Hepatic stellate cell (primary cell): ENCODE data around the gene BBIP1.
"Not testable (repeated sequence)": the region's sequence is repeated elsewhere in the genome, so short reads cannot be mapped to it uniquely, and the experiment has no call there.

Experiments used
- DNase-seq: peaks from one replicate; pipeline ENCODE4 v3.0.0; 2011; ENCODE audit warnings: low spot score

The BBIP1 gene

DNA sequence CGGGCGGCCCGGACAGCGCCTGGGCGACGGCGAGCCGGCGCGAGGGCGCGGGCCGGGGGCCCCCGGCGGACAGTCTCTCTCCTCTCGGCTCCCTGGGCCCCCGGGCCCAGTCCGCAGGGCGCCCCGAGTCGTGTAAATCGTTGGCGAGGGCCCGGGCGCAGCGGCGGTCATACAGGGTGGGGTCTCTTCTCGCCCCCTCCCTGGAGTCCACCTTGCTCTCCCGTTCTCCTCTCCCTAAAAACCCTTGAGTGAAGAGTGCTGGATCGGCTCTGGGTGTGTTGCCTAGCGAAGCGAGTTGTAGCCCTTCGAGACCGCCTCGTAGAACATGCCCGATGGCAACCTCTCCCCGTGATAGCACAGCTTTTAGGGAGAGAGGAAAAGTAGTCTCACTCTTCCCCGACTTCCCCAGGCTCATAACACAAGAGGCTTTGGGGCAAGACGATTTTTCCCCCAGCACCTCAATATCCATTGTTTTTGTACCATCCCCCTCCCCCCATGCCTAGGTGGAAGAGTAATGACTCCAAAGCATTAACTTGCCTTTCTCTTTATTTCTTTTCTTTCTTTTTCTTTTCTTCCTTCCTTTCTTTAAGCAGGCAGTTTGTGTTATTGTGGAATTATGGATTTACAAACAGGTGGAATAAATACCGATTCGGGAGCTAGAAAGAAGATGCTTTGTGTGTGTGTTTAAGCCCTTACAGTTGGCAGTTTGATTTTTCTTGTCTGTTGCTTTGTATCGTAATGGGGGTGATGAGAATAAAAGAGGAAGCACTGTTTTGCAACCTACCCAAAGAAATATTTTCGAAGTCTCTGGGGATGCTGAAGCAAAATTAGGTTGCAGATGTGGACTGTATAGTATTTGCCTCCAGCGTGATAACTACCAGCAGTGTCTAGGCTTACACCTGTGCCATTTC is 1.2 kb upstream of the BBIP1 start:
- no peak for DNase-seq

DNA sequence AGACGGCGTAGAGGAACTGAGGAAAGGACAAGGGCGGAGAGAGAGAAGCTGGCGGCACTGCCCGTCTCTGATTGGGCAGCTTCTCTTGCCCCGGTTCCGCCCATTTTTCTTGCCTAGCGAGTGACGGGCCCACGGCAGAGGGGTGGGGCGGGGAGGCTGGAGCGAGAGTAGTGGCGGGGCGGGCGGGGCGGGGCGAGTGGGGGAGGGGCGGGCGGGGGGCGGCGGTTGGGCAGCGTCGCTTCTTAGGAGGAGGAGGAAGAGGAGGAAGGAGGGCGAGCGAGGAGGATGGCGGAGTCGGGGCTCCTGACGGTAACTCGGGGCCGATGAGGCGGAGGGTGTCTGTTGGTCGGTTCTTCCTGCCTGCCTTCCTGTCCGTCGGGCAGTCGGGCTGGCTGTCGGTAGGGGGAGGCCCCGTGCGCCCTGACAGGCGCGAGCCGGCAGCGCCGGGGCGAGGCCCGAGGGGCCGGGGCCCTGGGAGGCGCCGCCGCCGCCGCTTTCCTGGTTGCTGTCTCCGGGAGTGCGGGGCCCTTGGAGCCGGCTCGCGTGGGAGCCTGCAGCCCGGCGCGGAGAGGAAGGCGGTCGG is 460 bp upstream of the BBIP1 start, which contains the start of gene SHOC2:
Gene SHOC2 (plus strand): TSS at position 256 of the 583 bp plus-strand sequence. CDS start 44,755 bp downstream, outside the sequence.
- DNase-seq = peak; percentile 57

DNA sequence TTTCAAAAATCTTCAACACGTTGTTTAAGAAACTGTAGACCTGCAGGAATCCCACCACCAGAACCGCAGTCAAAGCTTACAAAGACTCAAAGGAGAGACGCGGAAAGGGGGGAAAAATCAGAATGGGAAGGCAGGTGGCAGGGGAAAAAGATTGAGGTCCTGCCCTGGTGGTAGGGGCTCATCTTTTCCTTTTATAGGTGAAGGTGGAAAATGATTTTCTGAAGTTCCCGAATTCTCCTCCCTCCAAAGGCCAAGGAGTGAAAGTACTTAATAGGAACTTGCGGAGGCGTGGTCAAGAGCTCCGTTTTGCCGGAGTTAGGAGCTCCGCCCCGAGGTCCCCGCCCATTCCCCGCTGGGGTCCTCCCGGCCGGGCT is 724 bp downstream of the BBIP1 start:
- DNase-seq = peak; percentile 88

DNA sequence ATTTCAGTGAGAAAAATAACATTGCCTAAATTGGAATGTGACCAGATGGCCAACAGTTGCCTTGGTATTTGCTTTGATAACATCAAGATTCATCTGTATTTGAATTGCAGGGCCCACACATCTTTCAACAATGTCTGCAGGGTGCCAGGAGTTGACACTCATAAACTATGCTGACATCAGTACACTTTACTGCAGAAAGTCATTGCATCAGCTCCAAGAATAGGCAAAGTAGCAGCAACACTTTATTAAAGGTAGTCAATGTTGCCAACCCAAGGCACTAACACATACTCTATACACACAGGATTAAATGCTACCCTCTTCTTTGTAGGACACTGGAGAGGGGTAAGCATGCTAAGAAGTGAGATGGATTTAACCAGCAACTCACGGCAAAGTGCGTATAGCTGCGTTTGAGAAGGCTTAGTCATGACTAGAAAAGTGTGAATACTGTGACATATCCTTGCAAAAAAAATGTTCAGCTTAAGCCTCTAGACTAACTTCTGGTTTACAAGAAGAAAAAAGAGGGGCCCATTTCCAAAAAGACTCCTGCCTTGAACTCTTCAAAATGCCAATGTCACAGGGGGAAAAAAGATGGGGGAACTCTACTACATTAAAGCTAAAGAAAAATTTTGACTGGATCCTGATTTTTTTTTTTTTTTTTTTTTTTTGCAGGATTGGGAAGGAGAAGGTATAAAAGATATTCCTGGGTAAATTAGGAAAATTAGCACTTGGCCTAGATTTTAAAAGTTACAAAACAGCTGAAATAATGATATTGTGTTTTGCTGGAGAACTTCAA is 2.2 kb downstream of the BBIP1 start:
- peak; percentile 64 for DNase-seq

DNA sequence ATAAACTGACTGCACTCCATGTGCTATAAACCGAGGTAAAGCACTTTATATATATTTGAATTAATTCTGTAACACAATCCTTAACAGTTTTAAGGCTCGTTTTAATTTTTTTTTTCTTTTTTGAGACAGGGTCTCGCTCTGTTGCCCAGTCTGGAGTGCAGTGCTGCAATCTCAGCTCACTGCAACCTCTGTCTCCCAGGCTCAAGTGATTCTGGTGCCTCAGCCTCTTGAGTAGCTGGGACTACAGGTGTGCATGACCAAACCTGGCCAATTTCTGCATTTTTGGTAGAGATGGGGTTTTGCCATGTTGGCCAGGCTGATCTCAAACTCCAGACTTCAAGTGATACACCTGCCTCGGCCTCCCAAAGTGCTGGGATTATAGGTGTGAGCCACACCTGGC is 3.4 kb downstream of the BBIP1 start:
- not testable (repeated sequence) for DNase-seq

DNA sequence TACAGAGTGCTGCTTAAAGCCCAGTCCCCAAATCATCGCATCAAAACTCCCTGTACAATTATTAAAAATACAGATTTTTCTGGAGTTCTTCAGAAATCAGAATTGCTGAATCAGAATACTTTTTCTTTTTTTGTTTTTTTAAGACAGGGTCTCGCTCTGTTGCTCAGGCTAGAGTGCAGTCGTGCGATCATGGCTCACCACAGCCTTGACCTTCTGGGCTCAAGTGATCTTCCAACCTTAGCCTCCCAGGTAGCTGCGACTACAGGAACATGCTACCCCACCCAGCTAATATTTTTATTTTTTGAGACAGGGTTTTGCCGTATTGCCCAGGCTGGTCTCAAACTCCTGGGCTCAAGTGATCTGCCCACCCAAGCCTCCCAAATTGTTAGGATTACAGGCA is 3.9 kb downstream of the BBIP1 start:
- no peak for DNase-seq

DNA sequence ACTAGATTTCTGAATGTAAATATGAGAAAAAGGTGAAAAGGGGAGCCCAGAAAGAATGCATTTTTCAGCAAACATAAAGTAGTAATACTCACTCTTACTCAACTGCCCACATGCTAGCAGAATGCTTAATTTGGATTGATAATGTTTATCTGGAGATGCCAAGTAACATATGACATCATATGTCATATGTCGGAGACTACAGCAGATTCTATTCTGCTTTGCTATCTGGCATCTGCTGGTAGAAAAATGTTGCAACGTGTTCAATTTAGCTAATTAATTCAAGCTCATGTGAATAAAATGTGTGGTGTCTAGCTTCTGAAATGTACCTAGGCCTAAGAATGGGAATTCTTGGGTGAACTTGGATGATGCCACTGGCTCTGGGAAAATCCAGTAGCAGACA is 4.5 kb downstream of the BBIP1 start:
- no peak for DNase-seq

DNA sequence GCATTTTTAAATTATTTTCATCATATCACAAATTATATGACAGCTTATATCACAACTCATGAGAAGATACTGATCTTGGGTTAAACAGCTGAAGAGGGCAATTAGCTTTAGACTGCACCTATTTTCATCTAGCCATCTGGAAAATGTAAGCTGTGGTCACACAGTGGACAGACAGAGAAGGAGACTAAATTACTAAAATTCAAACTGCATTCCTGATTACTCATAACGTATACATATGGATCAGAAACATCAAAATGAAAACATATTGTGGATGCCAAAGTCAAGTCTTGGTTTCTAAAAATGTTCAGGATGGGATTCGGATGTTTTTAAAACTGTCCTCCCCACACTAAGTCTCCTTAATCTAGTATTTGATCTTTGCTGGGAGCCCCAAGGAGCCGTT is 6.6 kb downstream of the BBIP1 start:
- peak; percentile 54 for DNase-seq

DNA sequence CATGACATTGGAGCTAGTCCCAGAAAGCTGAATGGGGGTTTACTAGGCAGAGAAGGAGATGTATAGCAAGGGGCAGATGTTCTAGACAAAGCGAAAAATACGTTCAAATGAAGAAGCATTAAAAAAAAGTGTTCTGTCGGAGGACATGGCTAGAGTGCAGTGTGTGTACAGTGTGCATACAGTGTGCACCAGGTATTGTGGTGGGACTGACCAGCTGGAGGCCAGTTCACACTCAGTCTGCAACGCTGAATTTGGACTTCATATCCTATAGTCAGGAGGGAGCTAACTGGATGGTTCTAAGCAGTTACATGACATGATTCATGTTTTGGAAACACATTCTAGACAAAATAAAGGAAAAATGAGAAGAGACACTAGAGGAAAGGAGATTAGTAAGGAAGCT is 8.8 kb downstream of the BBIP1 start:
- DNase-seq = no peak

DNA sequence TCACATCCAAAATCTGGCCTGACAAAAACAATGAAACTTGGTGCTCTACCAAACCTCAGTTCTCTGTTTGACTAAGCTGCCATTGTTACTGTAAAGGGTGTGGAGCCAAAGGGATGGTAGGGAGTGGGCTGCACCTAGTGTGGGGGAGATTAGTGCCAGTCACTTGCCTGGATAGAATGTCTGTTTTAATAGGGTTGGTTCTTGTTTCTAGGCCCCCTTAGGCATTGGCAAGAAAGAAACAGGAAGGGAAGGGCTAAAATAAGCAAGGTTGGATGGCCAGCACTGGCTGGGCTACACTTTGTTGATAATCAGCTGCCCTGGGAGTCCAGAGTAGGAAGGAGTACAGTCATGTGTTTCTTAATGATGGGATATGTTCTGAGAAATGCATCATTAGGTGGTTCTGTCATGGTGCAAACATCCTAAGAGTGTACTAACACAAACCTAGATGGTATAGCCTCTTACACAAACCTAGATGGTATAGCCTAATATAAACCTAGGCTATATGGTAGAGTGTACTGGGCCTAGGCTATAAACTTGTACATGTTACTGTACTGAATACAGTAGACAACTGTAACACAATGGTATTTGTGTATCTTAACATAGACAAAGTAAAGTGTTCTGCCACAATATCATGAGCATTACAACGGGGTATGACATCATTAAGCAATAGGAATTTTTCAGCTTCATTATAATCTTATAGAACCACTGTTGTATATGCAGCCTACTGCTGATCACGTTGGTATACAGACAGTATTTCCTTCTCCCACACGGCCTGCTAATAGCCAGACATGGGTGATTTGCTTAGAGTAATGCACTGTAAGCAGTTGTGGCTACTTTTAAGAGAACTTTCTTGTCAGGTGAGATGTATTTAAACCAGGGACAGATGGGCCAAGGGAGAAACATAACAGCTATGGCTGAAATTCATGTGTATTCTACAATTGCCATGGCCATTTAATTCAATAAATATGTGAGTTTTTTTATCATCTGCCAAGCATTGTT is 15.4 kb downstream of the BBIP1 start:
- no peak for DNase-seq

DNA sequence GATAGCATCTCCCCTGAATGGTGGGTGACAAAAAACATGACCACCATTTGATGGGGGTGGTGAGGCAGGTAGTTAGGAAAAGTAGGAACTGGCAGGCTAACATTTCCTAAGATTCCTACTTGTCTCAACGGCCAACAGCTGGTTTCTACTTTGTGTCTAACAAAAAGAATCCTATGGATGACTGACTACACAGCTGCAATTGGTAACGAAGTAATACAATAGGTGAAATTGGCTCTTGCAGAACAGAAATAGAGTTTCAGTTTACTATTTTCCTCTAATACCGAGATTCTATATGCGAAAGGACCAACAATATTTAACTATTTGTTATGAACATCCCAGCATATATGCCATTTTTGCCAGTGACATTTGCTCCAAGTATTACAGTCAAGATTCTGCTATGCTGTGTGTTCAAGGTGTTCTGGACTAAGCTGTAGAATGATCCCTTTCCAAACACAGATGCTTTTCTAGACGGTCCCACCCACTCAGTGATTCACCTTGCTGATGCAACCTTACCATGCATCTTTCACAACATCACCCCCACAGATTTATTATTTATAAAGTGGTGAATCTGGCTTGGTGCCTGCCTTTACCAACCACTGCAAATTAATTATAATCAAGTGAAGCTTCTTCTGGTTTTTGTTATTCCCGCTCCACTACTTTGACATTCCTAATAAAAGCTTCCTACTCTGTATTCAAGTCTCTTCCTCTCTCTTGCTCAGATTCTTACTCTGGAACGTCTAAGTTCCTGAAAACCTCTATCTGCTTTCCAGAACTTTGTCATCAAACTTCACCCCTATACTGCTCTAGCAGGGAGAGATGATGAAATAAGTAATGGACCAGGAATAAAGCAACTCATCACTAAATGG is 16.8 kb downstream of the BBIP1 start:
- DNase-seq = no peak

DNA sequence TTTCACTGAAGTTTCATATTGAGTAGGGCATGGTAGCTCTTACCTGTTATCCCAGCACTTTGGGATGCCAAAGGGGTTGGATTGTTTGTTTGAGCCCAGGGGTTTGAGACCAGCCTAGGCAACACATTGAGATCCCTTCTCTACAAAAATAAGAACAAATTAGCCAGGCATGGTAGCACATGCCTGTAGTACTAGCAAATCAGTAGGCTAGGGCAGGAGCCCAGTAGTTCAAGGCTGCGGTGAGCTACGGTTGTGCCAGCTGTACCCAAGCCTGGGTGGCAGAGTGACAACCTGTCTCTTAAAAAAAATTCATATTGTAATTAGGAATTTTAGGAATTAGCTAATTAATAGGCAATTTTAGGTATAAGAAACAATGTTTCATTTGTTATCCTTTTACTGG is 18.0 kb downstream of the BBIP1 start:
- DNase-seq = no peak

DNA sequence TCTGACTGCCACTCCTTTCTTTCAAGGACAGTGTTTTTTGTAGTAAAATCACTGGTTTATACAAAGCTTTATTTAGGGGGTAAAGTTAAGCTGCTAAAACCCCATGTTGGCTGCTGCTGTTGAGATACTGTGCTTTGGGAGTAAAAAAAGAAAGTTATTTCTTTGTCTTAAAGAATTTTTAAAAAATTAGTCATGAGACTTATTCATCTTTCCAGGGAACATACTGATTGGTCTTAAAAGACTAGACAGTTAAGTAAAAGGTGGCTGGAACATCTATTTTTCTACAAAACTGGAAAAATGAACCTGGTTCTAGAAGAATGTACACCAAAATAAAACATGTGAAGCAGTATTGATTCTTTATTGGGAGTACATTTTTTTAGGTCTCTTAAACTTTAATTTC is 20.6 kb downstream of the BBIP1 start:
- no peak for DNase-seq

DNA sequence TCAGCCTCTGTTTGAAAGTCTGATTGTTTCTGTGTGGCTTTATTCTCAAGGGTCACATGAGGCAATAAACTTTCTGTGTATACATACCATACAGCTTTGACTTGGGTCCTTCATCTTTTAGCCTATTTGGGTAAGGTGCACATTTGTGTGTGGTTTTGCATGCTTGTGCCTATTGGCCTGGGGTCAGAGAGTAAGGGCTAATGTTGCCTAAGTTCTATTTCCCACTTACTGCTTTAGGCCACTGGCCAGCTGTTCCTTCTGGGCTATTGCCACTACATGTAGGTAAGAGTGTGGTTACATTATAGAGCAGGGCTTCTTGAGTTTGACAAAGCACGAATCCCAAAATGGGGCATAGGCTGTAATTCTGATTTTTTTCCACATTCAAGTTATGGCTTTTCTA is 21.8 kb downstream of the BBIP1 start:
- DNase-seq = no peak

DNA sequence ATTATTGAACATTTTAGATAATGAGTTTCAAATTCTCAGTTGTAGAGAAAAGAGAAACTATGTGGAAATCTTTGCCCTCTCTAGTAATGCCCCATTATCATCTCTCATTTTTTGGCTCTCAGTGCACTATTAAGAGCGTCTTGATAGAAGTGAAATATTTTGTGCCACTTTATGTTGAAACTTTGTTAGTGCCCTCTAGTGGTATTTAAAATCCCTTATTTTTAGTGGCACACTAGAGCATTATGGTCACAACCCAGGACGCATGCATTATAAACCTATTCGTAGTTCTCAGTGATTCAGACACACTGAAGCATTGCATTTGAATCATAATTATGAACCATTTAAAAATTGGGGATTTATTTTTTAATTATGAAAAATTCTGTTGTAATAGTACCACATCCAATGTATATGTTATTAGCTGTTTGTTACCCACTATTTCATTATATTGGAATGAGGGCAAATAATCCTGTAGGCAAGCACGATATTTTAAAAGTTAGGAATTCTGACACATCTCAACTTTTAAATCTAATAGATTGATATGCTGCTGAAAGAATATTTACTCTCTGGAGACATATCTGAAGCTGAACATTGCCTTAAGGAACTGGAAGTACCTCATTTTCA is 25.3 kb downstream of the BBIP1 start:
- no peak for DNase-seq

DNA sequence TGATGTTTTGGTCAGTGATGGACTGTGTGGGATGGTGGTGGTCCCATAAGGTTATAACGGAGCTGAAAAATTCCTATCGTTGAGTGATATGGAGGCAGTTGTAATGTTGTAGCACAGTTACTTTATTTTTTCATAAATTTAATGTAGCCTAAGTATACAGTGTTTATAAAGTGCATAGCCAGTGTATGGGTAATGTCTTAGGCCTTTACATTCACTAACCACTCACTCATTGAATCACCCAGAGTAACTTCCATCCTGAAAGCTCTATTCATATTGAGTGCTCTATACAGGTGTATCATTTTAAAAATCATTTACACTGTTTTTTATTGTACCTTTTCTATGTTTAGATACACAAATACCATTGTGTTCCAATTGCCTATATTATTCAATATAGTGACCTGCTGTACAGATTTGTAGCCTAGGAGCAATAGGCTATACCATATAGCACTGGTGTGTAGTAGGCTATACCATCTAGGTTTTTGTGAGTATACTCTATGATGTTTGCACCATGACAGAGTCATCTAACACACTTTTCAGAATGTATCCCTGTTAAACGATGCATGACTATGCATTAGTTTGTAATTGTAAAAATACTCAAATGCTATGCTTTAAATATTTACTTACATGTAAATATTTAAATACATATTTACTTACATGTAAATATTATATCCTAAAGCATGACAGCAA is 26.2 kb downstream of the BBIP1 start:
- DNase-seq = no peak

DNA sequence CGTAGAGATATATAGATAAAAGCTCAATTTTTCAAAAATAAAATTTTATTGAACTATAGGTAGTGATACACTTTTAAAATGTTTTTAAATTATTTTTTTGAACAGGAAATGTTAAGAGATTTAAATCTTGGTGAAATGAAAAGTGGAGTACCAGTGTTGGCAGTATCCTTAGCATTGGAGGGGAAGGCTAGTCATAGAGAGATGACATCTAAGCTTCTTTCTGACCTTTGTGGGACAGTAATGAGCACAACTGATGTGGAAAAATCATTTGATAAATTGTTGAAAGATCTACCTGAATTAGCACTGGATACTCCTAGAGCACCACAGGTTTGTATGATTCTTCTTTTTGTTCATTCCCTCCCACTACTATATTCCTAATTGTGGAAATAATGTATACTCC is 31.4 kb downstream of the BBIP1 start:
- DNase-seq = no peak

DNA sequence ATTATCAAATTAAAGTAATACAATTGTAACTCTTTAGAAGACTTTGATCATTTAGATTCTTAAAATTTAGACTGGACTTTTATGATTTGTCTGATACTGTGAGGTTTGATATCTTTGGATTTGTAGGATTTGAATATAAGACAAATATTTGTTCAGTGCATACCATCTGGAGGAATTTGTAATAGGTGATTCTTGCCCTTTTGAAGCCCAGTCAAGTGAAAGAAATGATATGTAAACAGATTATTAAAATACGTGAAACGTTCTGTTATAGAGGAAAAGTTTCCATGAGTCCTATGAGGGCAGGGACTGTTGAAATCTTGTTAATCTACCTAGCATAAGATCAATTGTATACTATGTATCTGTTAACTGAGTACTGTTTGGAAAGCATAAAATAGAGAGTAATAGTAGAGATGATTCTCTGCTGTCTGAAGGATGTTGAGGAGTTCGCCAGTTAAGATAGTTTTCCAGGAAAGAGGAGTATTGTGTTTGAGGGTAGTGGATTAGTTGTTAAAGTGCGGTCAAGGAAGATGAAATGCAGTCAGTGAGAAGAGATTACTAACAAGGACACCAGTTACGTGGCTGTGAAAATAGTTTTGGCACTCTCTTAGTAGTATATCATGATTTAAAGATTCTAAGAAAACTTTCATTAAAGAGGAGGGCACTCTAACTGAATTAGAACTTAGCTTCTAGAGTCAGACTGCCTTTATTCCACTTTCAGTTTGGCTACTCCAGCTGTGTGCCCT is 32.9 kb downstream of the BBIP1 start:
- no peak for DNase-seq

DNA sequence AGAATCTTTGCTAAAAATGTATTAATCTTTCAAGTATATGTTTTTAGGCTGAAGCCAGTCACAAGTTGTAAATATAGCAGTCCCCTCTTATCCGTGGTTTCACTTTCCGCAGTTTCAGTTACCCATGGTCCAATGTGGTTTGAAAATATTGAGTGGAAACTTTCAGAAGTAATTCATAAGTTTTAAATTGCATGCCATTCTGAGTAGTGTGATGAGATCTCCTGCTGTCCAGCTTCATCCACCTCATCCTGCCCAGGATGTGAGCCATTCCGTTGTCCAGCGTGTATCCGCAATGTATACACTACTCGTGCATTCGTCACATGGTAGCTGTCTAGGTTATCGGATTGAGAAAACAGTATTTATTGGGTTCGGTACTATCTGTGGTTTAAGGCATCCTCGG is 35.1 kb downstream of the BBIP1 start:
- DNase-seq = no peak
